GM12891 (cell line): ENCODE measurements around the gene MLST8.

Experiments used
- POLR2A ChIP-seq: IDR thresholded peaks from 2 replicates; pipeline ENCODE4 v1.6.1; 2011; ENCODE audit warnings: low read depth, low read length, control low read depth
- POLR2AphosphoS5 ChIP-seq: IDR thresholded peaks from 2 replicates; pipeline ENCODE4 v1.6.1; 2011; ENCODE audit warnings: low read depth, low read length, control low read depth
- SPI1 ChIP-seq: IDR thresholded peaks from 2 replicates; pipeline ENCODE4 v1.6.1; 2011; ENCODE audit warnings: low read depth, low read length, control low read depth
- TAF1 ChIP-seq: IDR thresholded peaks from 2 replicates; pipeline ENCODE4 v1.6.1; 2011; ENCODE audit warnings: low read depth, low read length, control low read depth

- TF ChIP-seq POLR2A (no peak), SPI1 (no peak), POLR2AphosphoS5 (no peak), TAF1 (no peak)
These were observed 31.3 kb upstream of the MLST8 start for GRCh38 chr16:2173916-2174315.
